Activated T-cell treated with anti-CD3 and anti-CD28 coated beads, Interleukin-2, amount 50 U/mL, for 72 hours (primary cell): Measurements from ENCODE around the gene DNMT3A. TPM values are rescaled to one million over a fixed set of nuclear protein-coding genes. Genes with fewer than 3 reads are reported as not detected.
"Not testable (repeated sequence)": the region's sequence is repeated elsewhere in the genome, so short reads cannot be mapped to it uniquely, and the experiment has no call there.

Source experiments
- ATAC-seq, 2 donors: fragments of 150-1000 bp; cut with Tn5 transposase; replicated peaks in 1 of 2; 2 replicates each; pipeline ENCODE4 v1.10.0; 2021; ENCODE audit warnings: moderate library complexity in 2 of 2, mild to moderate bottlenecking in 1 of 2
- DNase-seq, 2 donors: peaks; one replicate each; pipeline ENCODE4 v3.0.0; 2021 to 2022; ENCODE audit warnings: mixed read lengths in 1 of 2
- H3K27ac Mint-ChIP-seq: one replicate; pipeline ENCODE4 v1.8.0; 2022; ENCODE audit warnings: mild to moderate bottlenecking, moderate library complexity, mixed read lengths
- H3K27me3 Mint-ChIP-seq: one replicate; pipeline ENCODE4 v1.8.0; 2022; ENCODE audit warnings: low read depth, mixed read lengths
- H3K36me3 Mint-ChIP-seq, 2 donors: one replicate each; pipeline ENCODE4 v1.8.0; 2022; ENCODE audit warnings: mixed read lengths in 2 of 2, mild to moderate bottlenecking in 1 of 2; ENCODE audit not compliant: insufficient read depth in 2 of 2
- H3K4me1 Mint-ChIP-seq: one replicate; pipeline ENCODE4 v1.8.0; 2022; ENCODE audit warnings: low read depth, mixed read lengths
- H3K4me3 Mint-ChIP-seq, 2 donors: one replicate each; pipeline ENCODE4 v1.8.0; 2022; ENCODE audit warnings: mild to moderate bottlenecking in 2 of 2, mixed read lengths in 2 of 2, moderate library complexity in 2 of 2
- H3K9me3 Mint-ChIP-seq, 2 donors: one replicate each; pipeline ENCODE4 v1.8.0; 2022; ENCODE audit warnings: mixed read lengths in 2 of 2
- total RNA-seq, 2 donors: library from RNA; stranded (reverse); gene quantifications; one replicate each; pipeline ENCODE4 v1.2.3, GENCODE V29; 2022

DNMT3A gene
- total RNA-seq, 2 donors from 2014 or later: 90.2 to 108 TPM

DNA sequence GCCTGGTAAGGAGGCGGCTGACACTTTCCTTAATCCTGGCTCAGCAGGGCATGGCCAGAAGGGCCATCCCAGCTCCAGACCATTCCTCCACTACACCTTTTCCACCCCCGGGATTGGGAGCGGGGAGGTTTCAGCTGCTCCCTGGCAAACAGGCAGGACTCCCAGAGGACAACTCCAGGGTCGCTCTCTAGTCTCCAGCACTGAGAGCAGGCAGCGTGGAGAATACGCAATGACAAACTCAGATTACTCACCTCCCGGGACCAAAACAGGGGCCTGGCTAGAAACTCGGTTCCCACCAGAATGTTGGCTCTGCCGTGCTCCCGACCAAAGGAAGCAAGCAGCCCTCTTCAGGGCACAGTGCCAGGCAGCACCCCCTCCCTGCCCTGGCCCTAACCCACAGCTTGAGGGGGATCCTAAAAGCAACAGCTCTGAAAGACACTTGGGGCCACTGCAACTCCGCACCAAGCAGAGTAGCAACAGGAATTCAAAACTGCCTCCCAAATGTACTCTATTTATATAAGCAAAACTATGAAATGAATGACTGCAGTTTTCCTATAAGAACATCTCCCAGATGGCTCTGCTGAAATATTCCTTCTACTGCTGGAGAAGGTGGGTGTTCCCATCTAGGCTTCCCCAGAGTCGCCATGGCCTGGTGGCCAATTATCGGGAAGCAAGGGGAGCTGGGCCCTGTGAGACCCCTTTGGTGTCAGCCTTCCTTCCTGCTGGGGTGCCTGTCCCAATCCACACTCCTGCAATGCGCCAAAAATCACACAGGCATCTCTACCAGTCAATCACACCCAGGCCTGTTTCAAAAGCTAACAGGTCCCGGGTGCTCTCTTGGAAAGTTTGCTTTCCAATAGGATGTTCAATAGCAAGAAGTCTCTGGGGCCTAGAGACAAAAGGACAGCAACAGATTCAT, 112.2 kb downstream of the DNMT3A start:
- no peak overlapping the region for H3K4me3 Mint-ChIP-seq
- H3K27ac Mint-ChIP-seq: peak overlapping the region; percentile 59
- no peak for ATAC-seq
- peaks cover 5 to 10% of the 10 kb centered on the region in 2 donors for H3K36me3 Mint-ChIP-seq
- DNase-seq: no peak
- no peaks in the 10 kb centered on the region for H3K9me3 Mint-ChIP-seq
- H3K4me1 Mint-ChIP-seq: peaks cover 24% of the 10 kb centered on the region
- H3K27me3 Mint-ChIP-seq: no peaks in the 10 kb centered on the region

GRCh38 chr2:25228848-25229278, 112.9 kb downstream of the DNMT3A start:
- H3K27ac Mint-ChIP-seq: no peak overlapping the region
- peak; percentile 35 to 44 for ATAC-seq
- H3K4me3 Mint-ChIP-seq: no peak overlapping the region
- H3K4me1 Mint-ChIP-seq: peaks cover 24% of the 10 kb centered on the region
- H3K36me3 Mint-ChIP-seq: peaks cover 2 to 6% of the 10 kb centered on the region in 2 donors
- peak in 1 of 2 donors; percentile 46 for DNase-seq
- no peaks in the 10 kb centered on the region for H3K27me3 Mint-ChIP-seq
- no peaks in the 10 kb centered on the region for H3K9me3 Mint-ChIP-seq

- Mint-ChIP-seq H3K36me3 (no peaks in the 10 kb centered on the region), H3K4me3 (no peak overlapping the region), H3K4me1 (peaks cover 24% of the 10 kb centered on the region), H3K27me3 (no peaks in the 10 kb centered on the region), H3K27ac (no peak overlapping the region), H3K9me3 (no peaks in the 10 kb centered on the region)
- ATAC-seq (no peak), DNase-seq (no peak)
These were observed 114.1 kb downstream of the DNMT3A start for GRCh38 chr2:25227576-25227975.

DNA sequence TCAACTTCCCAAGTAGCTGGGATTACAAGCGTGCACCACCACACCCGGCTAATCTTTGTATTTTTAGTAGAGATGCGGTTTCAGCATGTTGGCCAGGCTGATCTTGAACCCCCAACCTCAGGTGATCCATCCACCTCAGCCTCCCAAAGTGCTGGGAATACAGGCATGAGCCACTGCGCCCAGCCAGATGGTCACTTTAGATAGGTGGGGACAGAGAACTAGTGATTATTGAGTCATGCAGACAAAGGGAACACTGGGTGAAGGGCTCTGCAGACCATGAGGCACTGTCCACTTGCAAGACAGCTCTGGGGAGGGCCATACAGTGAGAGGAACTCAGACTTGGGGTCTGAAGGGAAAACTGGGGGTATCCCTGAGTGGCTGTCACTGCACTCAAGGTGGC, 114.9 kb downstream of the DNMT3A start:
- DNase-seq: no peak
- Mint-ChIP-seq H3K27ac (no peak overlapping the region), H3K27me3 (no peaks in the 10 kb centered on the region)

GRCh38 chr2:25222477-25223121, 119.1 kb downstream of the DNMT3A start:
- Mint-ChIP-seq H3K27ac (no peak overlapping the region), H3K4me1 (peaks cover 17% of the 10 kb centered on the region), H3K36me3 (no peaks in the 10 kb centered on the region), H3K9me3 (no peaks in the 10 kb centered on the region), H3K27me3 (no peaks in the 10 kb centered on the region), H3K4me3 (no peak overlapping the region)
- ATAC-seq (no peak), DNase-seq (no peak)

More for the DNA sequence above, 114.9 kb downstream of the DNMT3A start:
- ATAC-seq: peak in 1 of 2 donors; percentile 10
- no peaks in the 10 kb centered on the region for H3K36me3 Mint-ChIP-seq
- H3K4me3 Mint-ChIP-seq: no peak overlapping the region
- no peaks in the 10 kb centered on the region for H3K9me3 Mint-ChIP-seq
- H3K4me1 Mint-ChIP-seq: peaks cover 24% of the 10 kb centered on the region

- Mint-ChIP-seq H3K9me3 (no peaks in the 10 kb centered on the region), H3K27me3 (no peaks in the 10 kb centered on the region), H3K4me1 (peaks cover 8% of the 10 kb centered on the region), H3K36me3 (no peaks in the 10 kb centered on the region), H3K4me3 (no peak overlapping the region), H3K27ac (no peak overlapping the region)
- no peak for DNase-seq
- no peak for ATAC-seq
These were observed 120.1 kb downstream of the DNMT3A start for GRCh38 chr2:25221579-25221978.

DNA sequence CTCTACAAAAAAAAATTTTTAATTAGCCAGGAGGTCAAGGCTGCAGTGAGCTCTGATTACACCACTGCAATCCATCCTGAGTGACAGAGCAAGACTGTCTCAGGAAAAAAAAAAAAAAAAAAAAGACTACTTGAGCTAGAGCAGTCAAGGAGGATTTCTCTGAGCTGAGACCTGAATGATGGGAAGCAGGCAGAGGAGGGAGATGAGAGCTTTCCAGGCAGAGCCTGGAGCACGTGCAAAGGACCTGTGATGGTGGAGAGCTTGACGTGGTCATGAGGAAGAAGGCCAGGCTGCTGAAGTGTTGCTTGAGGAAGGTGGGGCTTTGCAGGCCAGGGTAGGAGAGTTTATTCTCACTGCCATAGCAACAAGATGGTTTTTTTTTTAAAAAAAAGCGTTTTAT, 121.4 kb downstream of the DNMT3A start:
- H3K36me3 Mint-ChIP-seq: no peaks in the 10 kb centered on the region
- H3K27me3 Mint-ChIP-seq: no peaks in the 10 kb centered on the region
- no peaks in the 10 kb centered on the region for H3K9me3 Mint-ChIP-seq
- H3K4me1 Mint-ChIP-seq: no peaks in the 10 kb centered on the region
- DNase-seq (no peak), ATAC-seq (no peak)
- no peak overlapping the region for H3K4me3 Mint-ChIP-seq
- no peak overlapping the region for H3K27ac Mint-ChIP-seq

DNA sequence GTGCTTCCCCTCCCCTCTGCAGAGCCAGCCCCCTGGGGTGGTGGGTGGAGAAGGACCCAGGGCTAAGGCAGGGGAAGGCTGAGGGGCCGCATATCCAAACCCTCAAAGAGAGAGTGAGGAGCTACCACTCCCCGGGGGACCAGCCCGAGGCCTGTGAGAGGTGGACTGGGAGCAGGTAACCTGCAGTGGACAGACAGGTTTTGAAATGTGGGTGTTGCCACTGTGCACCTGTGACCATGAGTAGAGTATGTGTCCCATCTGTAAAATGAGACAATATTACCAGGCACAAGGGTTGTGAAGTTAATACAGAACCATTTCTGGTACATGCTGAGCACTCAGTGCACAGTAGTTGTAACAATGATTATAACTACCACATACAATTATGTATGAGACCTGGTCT, 122.1 kb downstream of the DNMT3A start:
- Mint-ChIP-seq H3K4me3 (no peak overlapping the region), H3K4me1 (no peaks in the 10 kb centered on the region), H3K36me3 (no peaks in the 10 kb centered on the region), H3K9me3 (no peaks in the 10 kb centered on the region), H3K27me3 (no peaks in the 10 kb centered on the region), H3K27ac (peak overlapping the region; percentile 7)
- DNase-seq: no peak
- no peak for ATAC-seq

DNA sequence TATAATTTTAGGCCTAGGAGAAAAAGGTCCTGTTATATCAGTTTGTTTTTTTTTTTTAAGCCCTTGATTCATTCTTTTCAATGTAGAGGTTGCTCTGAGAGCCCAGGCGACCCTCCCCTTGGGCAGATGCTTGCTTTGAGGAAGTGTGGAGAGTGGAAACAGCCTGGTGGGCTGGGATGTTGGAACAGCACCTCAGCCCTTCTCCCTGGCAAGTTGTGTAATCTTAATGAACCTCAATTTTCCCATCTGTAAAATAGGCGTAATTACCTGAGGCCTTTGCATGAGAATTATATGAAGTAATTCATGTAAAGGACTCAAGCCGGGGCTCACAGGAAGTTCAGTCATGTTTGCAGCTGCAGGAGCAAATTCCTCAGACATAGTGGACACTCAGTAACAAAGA, 123.6 kb downstream of the DNMT3A start:
- Mint-ChIP-seq H3K27ac (peak overlapping the region; percentile 33), H3K4me3 (peak overlapping the region; percentile 43 to 56), H3K27me3 (no peaks in the 10 kb centered on the region), H3K36me3 (no peaks in the 10 kb centered on the region), H3K9me3 (no peaks in the 10 kb centered on the region), H3K4me1 (peaks cover 1% of the 10 kb centered on the region)
- DNase-seq: no peak
- ATAC-seq: no peak

- H3K36me3 Mint-ChIP-seq: no peaks in the 10 kb centered on the region
- peak; percentile 94 to 97 for ATAC-seq
- H3K27me3 Mint-ChIP-seq: no peaks in the 10 kb centered on the region
- DNase-seq: peak; percentile 90 to 94
- H3K9me3 Mint-ChIP-seq: no peaks in the 10 kb centered on the region
- H3K4me1 Mint-ChIP-seq: peaks cover 4% of the 10 kb centered on the region
- peak overlapping the region; percentile 82 to 84 for H3K4me3 Mint-ChIP-seq
- H3K27ac Mint-ChIP-seq: peak overlapping the region; percentile 80
These were observed 125.6 kb downstream of the DNMT3A start for GRCh38 chr2:25215948-25216679.

- Mint-ChIP-seq H3K27me3 (no peaks in the 10 kb centered on the region), H3K36me3 (no peaks in the 10 kb centered on the region), H3K9me3 (no peaks in the 10 kb centered on the region), H3K4me1 (peaks cover 12% of the 10 kb centered on the region), H3K4me3 (peak overlapping the region; percentile 76 to 84), H3K27ac (peak overlapping the region; percentile 50)
- ATAC-seq: no peak
- no peak for DNase-seq
These were observed 126.5 kb downstream of the DNMT3A start for GRCh38 chr2:25215232-25215631.

DNA sequence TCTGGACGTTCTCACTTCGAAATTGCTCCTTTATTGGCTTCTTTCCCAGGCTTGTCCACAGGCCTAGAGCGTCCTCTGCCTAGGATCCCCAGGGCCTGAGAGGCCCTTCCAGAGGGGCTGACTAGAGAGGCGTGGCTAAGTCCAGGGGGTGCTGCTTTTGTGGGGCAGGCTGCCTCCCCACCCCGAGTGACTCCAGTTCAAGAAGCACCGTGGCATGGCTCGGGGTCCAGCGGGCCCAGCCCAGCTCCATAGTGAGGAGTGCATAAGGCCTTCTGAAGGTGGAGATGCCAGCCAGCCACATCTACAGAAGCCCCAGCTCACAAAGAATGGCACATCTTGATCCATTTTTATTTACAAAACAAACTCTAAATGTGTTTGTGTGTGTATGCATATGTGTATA, 128.5 kb downstream of the DNMT3A start:
- no peaks in the 10 kb centered on the region for H3K27me3 Mint-ChIP-seq
- H3K4me3 Mint-ChIP-seq: no peak overlapping the region
- DNase-seq (no peak), ATAC-seq (no peak)
- H3K36me3 Mint-ChIP-seq: no peaks in the 10 kb centered on the region
- no peaks in the 10 kb centered on the region for H3K9me3 Mint-ChIP-seq
- H3K4me1 Mint-ChIP-seq: peaks cover 24% of the 10 kb centered on the region
- H3K27ac Mint-ChIP-seq: no peak overlapping the region

DNA sequence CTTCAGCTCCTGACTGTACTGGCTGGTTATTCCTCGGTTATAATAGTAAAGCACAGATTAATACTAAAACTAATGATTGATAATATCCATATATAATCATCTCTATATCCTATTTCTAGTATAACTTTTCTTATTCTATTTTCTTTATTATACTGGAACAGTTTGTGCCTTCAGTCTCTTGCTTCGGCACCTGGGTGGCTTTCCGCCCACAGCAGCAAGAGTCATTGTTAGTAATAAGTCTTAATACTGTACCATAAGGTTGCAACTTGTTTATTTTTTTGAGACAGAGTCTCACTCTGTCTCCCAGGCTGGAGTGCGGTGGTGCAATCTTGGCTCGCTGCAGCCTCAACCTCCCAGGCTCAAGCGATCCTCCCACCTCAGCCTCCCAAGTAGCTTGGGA, 130.8 kb downstream of the DNMT3A start:
- ATAC-seq, H3K36me3 Mint-ChIP-seq, DNase-seq, H3K27me3 Mint-ChIP-seq, H3K27ac Mint-ChIP-seq, H3K9me3 Mint-ChIP-seq: not testable (repeated sequence)
- Mint-ChIP-seq H3K4me3 (peak overlapping the region; percentile 60 to 68), H3K4me1 (peaks cover 37% of the 10 kb centered on the region)
